ENCODE results near the gene UBR3. TPM values are rescaled to one million over a fixed set of nuclear protein-coding genes. Genes with fewer than 3 reads are reported as not detected.
"Not testable (repeated sequence)": the region's sequence is repeated elsewhere in the genome, so short reads cannot be mapped to it uniquely, and the experiment has no call there.

Gene UBR3
- total and polyA plus RNA-seq, 2 experiments from 2014 or later = 18.7 to 53.1 TPM

GRCh38 chr2:169895294-169895985, 68.2 kb downstream of the UBR3 start:
- Histone ChIP-seq H3K27ac (no peak overlapping the region), H3K36me3 (peaks cover 14% of the 10 kb centered on the region), H3K9me3 (ENCODE audit: low read depth) (no peaks in the 10 kb centered on the region), H3K4me3 (no peak overlapping the region), H3K27me3 (no peaks in the 10 kb centered on the region), H3K4me1 (ENCODE audit: low read depth) (no peaks in the 10 kb centered on the region)
- no peak for TF ChIP-seq CTCF (IDR thresholded peaks at IDR 0.05; ENCODE audit: low read depth, low read length)
- DNase-seq (ENCODE audit: low read depth in 1 of 2, low spot score in 1 of 2) = peak in 1 of 2 donors; percentile 39

GRCh38 chr2:169897834-169898233, 70.6 kb downstream of the UBR3 start:
- no peak overlapping the region for H3K4me3 ChIP-seq
- no peak for DNase-seq (ENCODE audit: low read depth in 1 of 2, low spot score in 1 of 2)
- no peak for TF ChIP-seq CTCF (IDR thresholded peaks at IDR 0.05; ENCODE audit: low read depth, low read length)

GRCh38 chr2:169900103-169900502, 72.8 kb downstream of the UBR3 start:
- H3K27me3 ChIP-seq; H3K4me1 ChIP-seq (ENCODE audit: low read depth); H3K9me3 ChIP-seq (ENCODE audit: low read depth); H3K4me3 ChIP-seq; DNase-seq (ENCODE audit: low read depth in 1 of 2, low spot score in 1 of 2); H3K27ac ChIP-seq: not testable (repeated sequence)
- H3K36me3 ChIP-seq = peaks cover 12% of the 10 kb centered on the region

More at GRCh38 chr2:169897834-169898233, 70.6 kb downstream of the UBR3 start:
- no peaks in the 10 kb centered on the region for H3K4me1 ChIP-seq (ENCODE audit: low read depth)
- H3K9me3 ChIP-seq (ENCODE audit: low read depth) = no peaks in the 10 kb centered on the region
- peaks cover 14% of the 10 kb centered on the region for H3K36me3 ChIP-seq
- H3K27me3 ChIP-seq = no peaks in the 10 kb centered on the region
- peak overlapping the region; percentile 27 for H3K27ac ChIP-seq

GRCh38 chr2:169900686-169901085, 73.4 kb downstream of the UBR3 start:
- DNase-seq (ENCODE audit: low read depth in 1 of 2, low spot score in 1 of 2) = no peak
- TF ChIP-seq CTCF (IDR thresholded peaks at IDR 0.05; ENCODE audit: low read depth, low read length) = no peak
- peaks cover 6% of the 10 kb centered on the region for H3K36me3 ChIP-seq

GRCh38 chr2:169906731-169907130, 79.5 kb downstream of the UBR3 start:
- H3K27ac ChIP-seq = no peak overlapping the region
- no peak overlapping the region for H3K4me3 ChIP-seq
- H3K27me3 ChIP-seq = no peaks in the 10 kb centered on the region
- no peak for TF ChIP-seq CTCF (IDR thresholded peaks at IDR 0.05; ENCODE audit: low read depth, low read length)
- DNase-seq (ENCODE audit: low read depth in 1 of 2, low spot score in 1 of 2) = no peak
- peaks cover 11% of the 10 kb centered on the region for H3K4me1 ChIP-seq (ENCODE audit: low read depth)
- peaks cover 3% of the 10 kb centered on the region for H3K36me3 ChIP-seq
- H3K9me3 ChIP-seq (ENCODE audit: low read depth) = no peaks in the 10 kb centered on the region

More at GRCh38 chr2:169900686-169901085, 73.4 kb downstream of the UBR3 start:
- Histone ChIP-seq H3K27ac (no peak overlapping the region), H3K4me1 (ENCODE audit: low read depth) (no peaks in the 10 kb centered on the region), H3K27me3 (no peaks in the 10 kb centered on the region), H3K9me3 (ENCODE audit: low read depth) (no peaks in the 10 kb centered on the region), H3K4me3 (no peak overlapping the region)

GRCh38 chr2:169909376-169909775, 82.1 kb downstream of the UBR3 start:
- Histone ChIP-seq H3K27ac (peak overlapping the region; percentile 8), H3K27me3 (no peaks in the 10 kb centered on the region)
- TF ChIP-seq CTCF (IDR thresholded peaks at IDR 0.05; ENCODE audit: low read depth, low read length) = no peak

More at GRCh38 chr2:169909376-169909775, 82.1 kb downstream of the UBR3 start:
- DNase-seq (ENCODE audit: low read depth in 1 of 2, low spot score in 1 of 2) = no peak
- peaks cover 3% of the 10 kb centered on the region for H3K36me3 ChIP-seq
- peaks cover 11% of the 10 kb centered on the region for H3K4me1 ChIP-seq (ENCODE audit: low read depth)
- H3K9me3 ChIP-seq (ENCODE audit: low read depth) = no peaks in the 10 kb centered on the region
- no peak overlapping the region for H3K4me3 ChIP-seq

Measured in cardiac muscle cell (in vitro differentiated cells and primary cell).